Ecto neural progenitor cell (in vitro differentiated cells): ENCODE data around the gene TPRG1L.

Experiments
- DNase-seq: peaks from one replicate; pipeline ENCODE4 v3.0.0-alpha.2; 2018; ENCODE audit warnings: low spot score

The TPRG1L gene

GRCh38 chr1:3628445-3628844, 3.6 kb downstream of the TPRG1L start:
- no peak for DNase-seq

GRCh38 chr1:3629561-3630160, 4.8 kb downstream of the TPRG1L start:
- no peak for DNase-seq

GRCh38 chr1:3630161-3630611, 5.4 kb downstream of the TPRG1L start:
- no peak for DNase-seq

- no peak for DNase-seq
These were observed 6.1 kb downstream of the TPRG1L start for GRCh38 chr1:3630914-3631313.

GRCh38 chr1:3631320-3632260, 6.8 kb downstream of the TPRG1L start:
- DNase-seq: no peak

- no peak for DNase-seq
These were observed 7.5 kb downstream of the TPRG1L start for GRCh38 chr1:3632298-3632697.

GRCh38 chr1:3632716-3633343, 8.0 kb downstream of the TPRG1L start:
- no peak for DNase-seq

GRCh38 chr1:3633344-3634058, 8.7 kb downstream of the TPRG1L start:
- no peak for DNase-seq

- no peak for DNase-seq
These were observed 9.4 kb downstream of the TPRG1L start for GRCh38 chr1:3634059-3634800.

- no peak for DNase-seq
These were observed 11.3 kb downstream of the TPRG1L start for GRCh38 chr1:3636080-3636479.

GRCh38 chr1:3636531-3636930, 11.7 kb downstream of the TPRG1L start:
- no peak for DNase-seq

GRCh38 chr1:3638027-3638426, 13.2 kb downstream of the TPRG1L start:
- DNase-seq: no peak

GRCh38 chr1:3638676-3639075, 13.9 kb downstream of the TPRG1L start:
- DNase-seq: no peak

- DNase-seq: no peak
These were observed 14.6 kb downstream of the TPRG1L start for GRCh38 chr1:3639397-3639911.

GRCh38 chr1:3640121-3640837, 15.5 kb downstream of the TPRG1L start:
- DNase-seq: no peak

GRCh38 chr1:3641046-3641760, 16.4 kb downstream of the TPRG1L start:
- no peak for DNase-seq

GRCh38 chr1:3641816-3642215, 17.0 kb downstream of the TPRG1L start:
- no peak for DNase-seq

GRCh38 chr1:3642919-3643675, 18.3 kb downstream of the TPRG1L start:
- no peak for DNase-seq

- DNase-seq: no peak
These were observed 19.5 kb downstream of the TPRG1L start for GRCh38 chr1:3644273-3644672.
